Stimulated activated CD4-positive, alpha-beta T cell treated with anti-CD3 and anti-CD28 coated beads, TNF-alpha, amount 100 ng/mL, for 1 hour (primary cell): ENCODE results near the gene PCDHB2.
"Not testable (repeated sequence)": the region's sequence is repeated elsewhere in the genome, so short reads cannot be mapped to it uniquely, and the experiment has no call there.

ENCODE experiments used
- DNase-seq, 3 donors: peaks; one replicate each; pipeline ENCODE4 v3.0.0-alpha.2; 2020; ENCODE audit warnings: low read depth in 3 of 3, low spot score in 1 of 3

PCDHB2 gene

DNA sequence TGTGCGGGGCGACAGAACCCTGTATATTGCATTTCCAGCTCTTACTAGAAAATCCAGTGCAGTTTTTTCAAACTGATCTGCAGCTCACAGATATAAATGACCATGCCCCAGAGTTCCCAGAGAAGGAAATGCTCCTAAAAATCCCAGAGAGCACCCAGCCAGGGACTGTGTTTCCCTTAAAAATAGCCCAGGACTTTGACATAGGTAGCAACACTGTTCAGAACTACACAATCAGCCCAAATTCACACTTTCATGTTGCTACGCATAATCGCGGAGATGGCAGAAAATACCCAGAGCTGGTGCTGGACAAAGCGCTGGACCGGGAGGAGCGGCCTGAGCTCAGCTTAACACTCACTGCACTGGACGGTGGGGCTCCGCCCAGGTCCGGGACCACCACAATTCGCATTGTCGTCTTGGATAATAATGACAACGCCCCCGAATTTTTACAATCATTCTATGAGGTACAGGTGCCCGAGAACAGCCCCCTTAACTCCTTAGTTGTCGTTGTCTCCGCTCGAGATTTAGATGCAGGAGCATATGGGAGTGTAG lies 41.4 kb downstream of the PCDHB2 start:
- no peak for DNase-seq

DNA sequence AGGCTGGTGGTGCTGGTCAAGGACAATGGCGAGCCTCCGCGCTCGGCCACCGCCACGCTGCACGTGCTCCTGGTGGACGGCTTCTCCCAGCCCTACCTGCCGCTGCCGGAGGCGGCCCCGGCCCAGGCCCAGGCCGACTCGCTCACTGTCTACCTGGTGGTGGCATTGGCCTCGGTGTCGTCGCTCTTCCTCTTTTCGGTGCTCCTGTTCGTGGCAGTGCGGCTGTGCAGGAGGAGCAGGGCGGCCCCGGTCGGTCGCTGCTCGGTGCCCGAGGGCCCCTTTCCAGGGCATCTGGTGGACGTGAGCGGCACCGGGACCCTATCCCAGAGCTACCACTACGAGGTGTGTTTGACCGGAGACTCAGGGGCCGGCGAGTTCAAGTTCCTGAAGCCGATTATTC lies 42.9 kb downstream of the PCDHB2 start:
- not testable (repeated sequence) for DNase-seq
